ENCODE data around the gene ZNF784.
A peak's percentile ranks its signal among the peaks of the same experiment; 100 is the strongest.

ZNF784 gene

DNA sequence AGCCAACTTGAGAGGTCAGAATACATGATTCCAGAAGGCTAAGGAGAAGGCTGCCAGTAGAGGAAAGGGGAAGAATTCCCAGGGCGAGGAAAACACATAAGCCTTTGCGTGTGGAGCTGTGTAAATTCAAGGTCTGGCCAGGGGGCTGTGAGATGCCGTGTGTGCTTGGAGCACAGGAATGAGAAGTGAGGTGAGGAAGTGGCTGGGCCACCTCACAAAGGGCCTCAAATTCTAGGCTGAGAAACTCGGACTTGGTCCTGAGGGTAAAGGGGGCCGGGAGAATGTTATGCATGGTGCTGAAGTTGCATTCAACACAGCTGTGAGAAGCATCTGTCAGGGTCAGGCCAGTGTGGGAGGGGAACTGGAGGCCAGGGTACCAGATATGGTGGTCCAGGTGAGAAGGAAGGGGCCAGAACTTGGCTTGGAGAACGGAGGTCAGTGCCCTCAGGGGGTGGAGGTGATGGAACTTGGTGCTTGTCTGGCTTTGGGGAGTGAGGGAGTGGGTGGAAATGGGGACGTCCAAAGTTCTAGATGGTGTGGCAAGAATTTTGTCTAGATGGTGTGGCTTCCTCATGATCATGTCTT lies 11.6 kb upstream of the ZNF784 start:
- peak overlapping the region; percentile 92 to 94 for H3K4me3 ChIP-seq (ENCODE audit: low read depth in 1 of 2, low read length in 2 of 2)
- no peaks in the 10 kb centered on the region for H3K36me3 ChIP-seq (ENCODE audit: control insufficient read depth in 1 of 2, insufficient read depth in 2 of 2, low read length in 2 of 2)
- H3K9me3 ChIP-seq (ENCODE audit: control insufficient read depth in 1 of 2, low read length in 2 of 2) = no peaks in the 10 kb centered on the region
- H3K27ac ChIP-seq (ENCODE audit: low read depth, low read length) = no peak overlapping the region
- no peaks in the 10 kb centered on the region for H3K27me3 ChIP-seq (ENCODE audit: control insufficient read depth in 1 of 2, insufficient read depth in 2 of 2, low read length in 2 of 2)
- peaks cover 14 to 37% of the 10 kb centered on the region in 2 donors for H3K4me1 ChIP-seq (ENCODE audit: control insufficient read depth in 1 of 2, insufficient read depth in 2 of 2, low read length in 2 of 2)
- H3K9ac ChIP-seq (ENCODE audit: low read depth in 1 of 2, low read length in 2 of 2) = peak overlapping the region; percentile 90 to 99

DNA sequence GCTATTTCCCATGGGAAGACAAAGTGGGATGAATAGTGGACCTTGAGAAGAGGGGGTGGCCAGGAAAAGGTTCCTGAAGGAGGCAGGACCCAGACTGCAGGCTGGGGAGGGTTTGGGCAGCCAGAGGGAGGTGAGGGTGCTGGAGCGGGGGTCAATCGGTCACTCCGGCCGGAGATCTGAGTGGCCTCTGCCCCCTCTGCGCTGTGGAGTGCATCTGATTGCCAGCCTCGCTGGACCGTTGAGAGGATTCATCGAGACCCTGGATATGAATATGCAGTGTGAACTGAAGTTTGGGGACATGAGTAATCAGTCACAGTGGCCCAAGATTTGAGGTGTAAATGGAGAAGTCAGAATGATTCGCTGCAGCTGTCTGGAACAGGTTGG lies 11.0 kb upstream of the ZNF784 start:
- Histone ChIP-seq H3K4me3 (ENCODE audit: low read depth in 1 of 2, low read length in 2 of 2) (peak overlapping the region; percentile 92 to 94), H3K27me3 (ENCODE audit: control insufficient read depth in 1 of 2, insufficient read depth in 2 of 2, low read length in 2 of 2) (no peaks in the 10 kb centered on the region), H3K36me3 (ENCODE audit: control insufficient read depth in 1 of 2, insufficient read depth in 2 of 2, low read length in 2 of 2) (no peaks in the 10 kb centered on the region), H3K9ac (ENCODE audit: low read depth in 1 of 2, low read length in 2 of 2) (peak overlapping the region; percentile 90 to 99), H3K4me1 (ENCODE audit: control insufficient read depth in 1 of 2, insufficient read depth in 2 of 2, low read length in 2 of 2) (peaks cover 14 to 34% of the 10 kb centered on the region in 2 donors), H3K27ac (ENCODE audit: low read depth, low read length) (peak overlapping the region; percentile 80), H3K9me3 (ENCODE audit: control insufficient read depth in 1 of 2, low read length in 2 of 2) (no peaks in the 10 kb centered on the region)

DNA sequence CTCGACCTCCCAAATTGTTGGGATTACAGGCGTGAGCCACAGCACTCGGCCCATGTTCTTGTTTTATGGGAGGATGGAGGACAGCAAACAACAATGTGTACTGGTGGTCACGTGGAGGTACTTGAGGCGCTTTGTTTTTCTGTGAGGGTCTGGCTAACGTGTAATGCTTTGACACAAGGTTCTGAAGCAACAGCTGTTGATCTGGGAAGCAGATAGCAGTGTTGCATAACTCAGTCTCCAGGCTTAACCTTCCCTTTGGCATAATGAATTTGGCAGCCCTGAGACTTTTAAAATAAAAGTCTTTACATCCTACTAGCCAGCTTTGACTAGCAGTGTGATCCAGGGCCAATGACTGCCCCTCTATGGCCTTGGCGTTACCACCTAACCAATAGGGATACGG lies 9.5 kb upstream of the ZNF784 start:
- Histone ChIP-seq H3K27ac (ENCODE audit: low read depth, low read length) (no peak overlapping the region), H3K36me3 (ENCODE audit: control insufficient read depth in 1 of 2, insufficient read depth in 2 of 2, low read length in 2 of 2) (no peaks in the 10 kb centered on the region), H3K9me3 (ENCODE audit: control insufficient read depth in 1 of 2, low read length in 2 of 2) (no peaks in the 10 kb centered on the region), H3K4me3 (ENCODE audit: low read depth in 1 of 2, low read length in 2 of 2) (no peak overlapping the region), H3K4me1 (ENCODE audit: control insufficient read depth in 1 of 2, insufficient read depth in 2 of 2, low read length in 2 of 2) (peaks cover 14 to 26% of the 10 kb centered on the region in 2 donors), H3K9ac (ENCODE audit: low read depth in 1 of 2, low read length in 2 of 2) (no peak overlapping the region), H3K27me3 (ENCODE audit: control insufficient read depth in 1 of 2, insufficient read depth in 2 of 2, low read length in 2 of 2) (no peaks in the 10 kb centered on the region)

GRCh38 chr19:55632463-55632834 lies 8.1 kb upstream of the ZNF784 start:
- Histone ChIP-seq H3K27me3 (ENCODE audit: control insufficient read depth in 1 of 2, insufficient read depth in 2 of 2, low read length in 2 of 2) (no peaks in the 10 kb centered on the region), H3K9ac (ENCODE audit: low read depth in 1 of 2, low read length in 2 of 2) (no peak overlapping the region), H3K36me3 (ENCODE audit: control insufficient read depth in 1 of 2, insufficient read depth in 2 of 2, low read length in 2 of 2) (no peaks in the 10 kb centered on the region), H3K4me3 (ENCODE audit: low read depth in 1 of 2, low read length in 2 of 2) (no peak overlapping the region), H3K27ac (ENCODE audit: low read depth, low read length) (no peak overlapping the region), H3K9me3 (ENCODE audit: control insufficient read depth in 1 of 2, low read length in 2 of 2) (no peaks in the 10 kb centered on the region), H3K4me1 (ENCODE audit: control insufficient read depth in 1 of 2, insufficient read depth in 2 of 2, low read length in 2 of 2) (peaks cover 14 to 26% of the 10 kb centered on the region in 2 donors)

- Histone ChIP-seq H3K4me1 (ENCODE audit: control insufficient read depth in 1 of 2, insufficient read depth in 2 of 2, low read length in 2 of 2) (peaks cover 14 to 19% of the 10 kb centered on the region in 2 donors), H3K36me3 (ENCODE audit: control insufficient read depth in 1 of 2, insufficient read depth in 2 of 2, low read length in 2 of 2) (peaks cover 0 to under 1% of the 10 kb centered on the region in 2 donors), H3K27ac (ENCODE audit: low read depth, low read length) (peak overlapping the region; percentile 10), H3K4me3 (ENCODE audit: low read depth in 1 of 2, low read length in 2 of 2) (no peak overlapping the region), H3K27me3 (ENCODE audit: control insufficient read depth in 1 of 2, insufficient read depth in 2 of 2, low read length in 2 of 2) (no peaks in the 10 kb centered on the region), H3K9ac (ENCODE audit: low read depth in 1 of 2, low read length in 2 of 2) (peak overlapping the region in 1 of 2 donors; percentile 47), H3K9me3 (ENCODE audit: control insufficient read depth in 1 of 2, low read length in 2 of 2) (no peaks in the 10 kb centered on the region)
Observed at GRCh38 chr19:55626350-55626749, 2.0 kb upstream of the ZNF784 start.

GRCh38 chr19:55625004-55625326 lies 599 bp upstream of the ZNF784 start:
- H3K4me3 ChIP-seq (ENCODE audit: low read depth in 1 of 2, low read length in 2 of 2) = peak overlapping the region; percentile 62 to 64
- H3K27me3 ChIP-seq (ENCODE audit: control insufficient read depth in 1 of 2, insufficient read depth in 2 of 2, low read length in 2 of 2) = no peaks in the 10 kb centered on the region
- peak overlapping the region; percentile 59 to 69 for H3K9ac ChIP-seq (ENCODE audit: low read depth in 1 of 2, low read length in 2 of 2)

DNA sequence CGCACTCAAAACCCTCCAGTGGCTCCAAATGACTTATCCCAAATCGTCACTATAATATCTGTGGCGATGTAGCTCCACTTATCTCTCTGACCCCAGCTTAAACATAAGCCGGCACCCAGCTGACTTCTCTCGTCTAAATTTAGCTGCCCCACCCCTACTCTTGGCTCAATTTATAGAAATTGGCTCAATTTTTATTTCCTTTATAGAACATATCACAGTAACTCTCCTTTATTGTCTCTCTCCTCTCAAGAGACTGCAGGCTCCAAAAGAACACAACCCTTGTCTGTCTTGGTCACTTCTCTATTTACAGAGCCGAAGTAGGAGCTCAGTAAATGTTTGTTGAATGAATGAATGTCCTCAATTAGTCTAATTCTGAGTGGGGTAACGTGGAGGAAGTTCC lies 805 bp downstream of the ZNF784 start:
- Histone ChIP-seq H3K27me3 (ENCODE audit: control insufficient read depth in 1 of 2, insufficient read depth in 2 of 2, low read length in 2 of 2) (no peaks in the 10 kb centered on the region), H3K36me3 (ENCODE audit: control insufficient read depth in 1 of 2, insufficient read depth in 2 of 2, low read length in 2 of 2) (peaks cover 0 to 9% of the 10 kb centered on the region in 2 donors), H3K9me3 (ENCODE audit: control insufficient read depth in 1 of 2, low read length in 2 of 2) (no peaks in the 10 kb centered on the region), H3K27ac (ENCODE audit: low read depth, low read length) (no peak overlapping the region), H3K4me3 (ENCODE audit: low read depth in 1 of 2, low read length in 2 of 2) (peak overlapping the region; percentile 10 to 52), H3K4me1 (ENCODE audit: control insufficient read depth in 1 of 2, insufficient read depth in 2 of 2, low read length in 2 of 2) (peaks cover 14 to 19% of the 10 kb centered on the region in 2 donors), H3K9ac (ENCODE audit: low read depth in 1 of 2, low read length in 2 of 2) (peak overlapping the region in 1 of 2 donors; percentile 59)

More at GRCh38 chr19:55625004-55625326, 599 bp upstream of the ZNF784 start:
- Histone ChIP-seq H3K27ac (ENCODE audit: low read depth, low read length) (no peak overlapping the region), H3K36me3 (ENCODE audit: control insufficient read depth in 1 of 2, insufficient read depth in 2 of 2, low read length in 2 of 2) (peaks cover 0 to 9% of the 10 kb centered on the region in 2 donors), H3K9me3 (ENCODE audit: control insufficient read depth in 1 of 2, low read length in 2 of 2) (no peaks in the 10 kb centered on the region), H3K4me1 (ENCODE audit: control insufficient read depth in 1 of 2, insufficient read depth in 2 of 2, low read length in 2 of 2) (peaks cover 14 to 19% of the 10 kb centered on the region in 2 donors)

DNA sequence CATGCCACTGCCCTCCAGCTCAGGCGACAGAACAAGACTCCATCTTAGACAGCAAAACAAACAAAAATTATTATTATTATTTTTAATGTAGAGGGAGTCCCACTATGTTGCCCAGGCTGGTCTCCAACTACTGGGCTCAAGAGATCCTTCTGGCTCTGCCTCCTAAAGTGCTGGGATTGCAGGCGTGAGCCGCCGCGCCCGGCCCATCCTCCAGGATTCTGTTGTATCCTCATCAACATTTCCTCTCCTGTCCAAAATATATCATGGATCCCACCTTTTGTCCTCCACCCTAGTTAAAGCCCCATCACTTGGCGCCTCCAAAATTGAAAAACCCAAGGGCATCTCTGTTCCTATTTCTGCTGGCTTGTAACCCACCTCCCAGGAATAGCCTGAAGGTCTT lies 1.2 kb downstream of the ZNF784 start:
- H3K9ac ChIP-seq (ENCODE audit: low read depth in 1 of 2, low read length in 2 of 2) = no peak overlapping the region
- H3K36me3 ChIP-seq (ENCODE audit: control insufficient read depth in 1 of 2, insufficient read depth in 2 of 2, low read length in 2 of 2) = peaks cover 0 to 9% of the 10 kb centered on the region in 2 donors
- no peaks in the 10 kb centered on the region for H3K9me3 ChIP-seq (ENCODE audit: control insufficient read depth in 1 of 2, low read length in 2 of 2)
- H3K4me1 ChIP-seq (ENCODE audit: control insufficient read depth in 1 of 2, insufficient read depth in 2 of 2, low read length in 2 of 2) = peaks cover 14 to 19% of the 10 kb centered on the region in 2 donors
- H3K27me3 ChIP-seq (ENCODE audit: control insufficient read depth in 1 of 2, insufficient read depth in 2 of 2, low read length in 2 of 2) = no peaks in the 10 kb centered on the region
- H3K4me3 ChIP-seq (ENCODE audit: low read depth in 1 of 2, low read length in 2 of 2) = no peak overlapping the region
- no peak overlapping the region for H3K27ac ChIP-seq (ENCODE audit: low read depth, low read length)

DNA sequence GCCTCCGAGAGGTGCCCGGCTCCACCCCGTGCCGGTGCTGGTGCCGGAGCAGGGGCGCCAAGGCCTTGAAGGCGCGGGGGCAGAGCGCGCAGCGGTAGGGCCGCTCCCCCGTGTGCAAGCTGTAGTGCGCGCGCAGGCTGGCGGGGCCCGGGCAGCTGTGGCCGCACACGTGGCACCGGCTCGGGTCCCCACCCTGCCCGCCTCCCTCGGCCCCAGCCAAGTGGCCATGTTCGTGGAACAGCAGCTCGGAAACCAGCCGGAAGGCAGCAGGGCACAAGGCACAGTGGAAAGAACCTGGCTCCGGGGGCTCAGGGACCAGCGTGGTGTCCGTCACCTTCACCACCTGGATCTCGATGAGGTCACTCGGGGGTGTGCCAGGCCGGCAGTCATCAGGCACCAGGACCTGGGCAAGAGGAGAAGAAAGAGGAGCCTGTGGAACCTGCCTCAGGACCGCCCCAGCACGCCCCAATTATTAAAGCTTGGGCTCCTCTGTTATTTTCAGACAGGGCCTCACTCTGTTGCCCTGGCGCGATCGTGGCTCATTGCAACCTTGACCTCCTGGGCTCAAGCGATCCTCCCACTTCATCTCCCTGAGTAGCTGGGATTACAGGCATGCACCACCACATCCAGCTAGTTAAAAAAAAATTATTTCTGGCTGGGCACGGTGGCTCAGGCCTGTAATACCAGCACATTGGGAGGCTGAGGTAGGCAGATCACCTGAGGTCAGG lies 2.0 kb downstream of the ZNF784 start:
- Histone ChIP-seq H3K4me3 (ENCODE audit: low read depth in 1 of 2, low read length in 2 of 2) (no peak overlapping the region), H3K27ac (ENCODE audit: low read depth, low read length) (no peak overlapping the region), H3K36me3 (ENCODE audit: control insufficient read depth in 1 of 2, insufficient read depth in 2 of 2, low read length in 2 of 2) (peaks cover 3 to 10% of the 10 kb centered on the region in 2 donors)

GRCh38 chr19:55621673-55622231 lies 2.6 kb downstream of the ZNF784 start:
- no peak overlapping the region for H3K9ac ChIP-seq (ENCODE audit: low read depth in 1 of 2, low read length in 2 of 2)
- peaks cover 6 to 14% of the 10 kb centered on the region in 2 donors for H3K36me3 ChIP-seq (ENCODE audit: control insufficient read depth in 1 of 2, insufficient read depth in 2 of 2, low read length in 2 of 2)
- H3K27ac ChIP-seq (ENCODE audit: low read depth, low read length) = no peak overlapping the region
- peaks cover 14 to 17% of the 10 kb centered on the region in 2 donors for H3K4me1 ChIP-seq (ENCODE audit: control insufficient read depth in 1 of 2, insufficient read depth in 2 of 2, low read length in 2 of 2)
- no peaks in the 10 kb centered on the region for H3K27me3 ChIP-seq (ENCODE audit: control insufficient read depth in 1 of 2, insufficient read depth in 2 of 2, low read length in 2 of 2)
- H3K4me3 ChIP-seq (ENCODE audit: low read depth in 1 of 2, low read length in 2 of 2) = no peak overlapping the region
- H3K9me3 ChIP-seq (ENCODE audit: control insufficient read depth in 1 of 2, low read length in 2 of 2) = no peaks in the 10 kb centered on the region

More for the DNA sequence above, 2.0 kb downstream of the ZNF784 start:
- Histone ChIP-seq H3K4me1 (ENCODE audit: control insufficient read depth in 1 of 2, insufficient read depth in 2 of 2, low read length in 2 of 2) (peaks cover 14 to 19% of the 10 kb centered on the region in 2 donors), H3K27me3 (ENCODE audit: control insufficient read depth in 1 of 2, insufficient read depth in 2 of 2, low read length in 2 of 2) (no peaks in the 10 kb centered on the region), H3K9me3 (ENCODE audit: control insufficient read depth in 1 of 2, low read length in 2 of 2) (no peaks in the 10 kb centered on the region), H3K9ac (ENCODE audit: low read depth in 1 of 2, low read length in 2 of 2) (no peak overlapping the region)
